Astrocyte (in vitro differentiated cells and primary cell): ENCODE data around the gene SAYSD1.

Experiments
- EZH2 ChIP-seq: IDR thresholded peaks from 2 replicates; pipeline ENCODE4 v1.6.1; 2012; ENCODE audit warnings: mild to moderate bottlenecking, low read length, inconsistent platforms; ENCODE audit not compliant: insufficient read depth
- TF ChIP-seq, protein P1 (sequence below): IDR thresholded peaks from 2 replicates; pipeline ENCODE4 v1.5.1; 2011; ENCODE audit warnings: low read depth, mild to moderate bottlenecking, inconsistent platforms, low read length, moderate library complexity; ENCODE audit not compliant: insufficient read depth

DNA sequence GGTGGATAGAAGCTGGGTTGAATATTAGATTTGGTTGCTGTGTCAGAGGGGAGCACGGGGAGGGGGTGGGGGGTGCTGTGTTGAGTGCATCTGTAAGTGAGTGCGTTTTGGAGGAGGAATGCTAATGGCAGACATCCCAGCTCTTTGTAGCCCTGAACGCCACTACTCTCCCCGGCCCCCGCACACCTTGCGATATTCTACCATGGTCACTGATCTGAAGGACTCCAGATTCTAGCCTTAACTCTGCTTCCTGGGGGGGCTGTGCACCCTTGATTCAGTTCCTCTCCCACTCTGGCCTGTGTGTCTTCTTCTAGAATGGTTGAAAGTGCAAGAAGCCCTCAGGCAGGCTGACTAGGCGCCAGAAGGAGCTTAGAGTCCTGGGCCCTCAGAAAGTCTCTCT, 59.3 kb downstream of the SAYSD1 start:
- TF ChIP-seq, protein P1, sequence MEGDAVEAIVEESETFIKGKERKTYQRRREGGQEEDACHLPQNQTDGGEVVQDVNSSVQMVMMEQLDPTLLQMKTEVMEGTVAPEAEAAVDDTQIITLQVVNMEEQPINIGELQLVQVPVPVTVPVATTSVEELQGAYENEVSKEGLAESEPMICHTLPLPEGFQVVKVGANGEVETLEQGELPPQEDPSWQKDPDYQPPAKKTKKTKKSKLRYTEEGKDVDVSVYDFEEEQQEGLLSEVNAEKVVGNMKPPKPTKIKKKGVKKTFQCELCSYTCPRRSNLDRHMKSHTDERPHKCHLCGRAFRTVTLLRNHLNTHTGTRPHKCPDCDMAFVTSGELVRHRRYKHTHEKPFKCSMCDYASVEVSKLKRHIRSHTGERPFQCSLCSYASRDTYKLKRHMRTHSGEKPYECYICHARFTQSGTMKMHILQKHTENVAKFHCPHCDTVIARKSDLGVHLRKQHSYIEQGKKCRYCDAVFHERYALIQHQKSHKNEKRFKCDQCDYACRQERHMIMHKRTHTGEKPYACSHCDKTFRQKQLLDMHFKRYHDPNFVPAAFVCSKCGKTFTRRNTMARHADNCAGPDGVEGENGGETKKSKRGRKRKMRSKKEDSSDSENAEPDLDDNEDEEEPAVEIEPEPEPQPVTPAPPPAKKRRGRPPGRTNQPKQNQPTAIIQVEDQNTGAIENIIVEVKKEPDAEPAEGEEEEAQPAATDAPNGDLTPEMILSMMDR, result no peak
- no peak for TF ChIP-seq EZH2
